ENCODE measurements around the gene KLHL10.

The KLHL10 gene

GRCh38 chr17:41837761-41838538 is at the start of gene KLHL10:
Gene KLHL10 (plus strand): TSS chr17:41837825. CDS start chr17:41837933, 108 bp downstream.
- no peak for DNase-seq

DNA sequence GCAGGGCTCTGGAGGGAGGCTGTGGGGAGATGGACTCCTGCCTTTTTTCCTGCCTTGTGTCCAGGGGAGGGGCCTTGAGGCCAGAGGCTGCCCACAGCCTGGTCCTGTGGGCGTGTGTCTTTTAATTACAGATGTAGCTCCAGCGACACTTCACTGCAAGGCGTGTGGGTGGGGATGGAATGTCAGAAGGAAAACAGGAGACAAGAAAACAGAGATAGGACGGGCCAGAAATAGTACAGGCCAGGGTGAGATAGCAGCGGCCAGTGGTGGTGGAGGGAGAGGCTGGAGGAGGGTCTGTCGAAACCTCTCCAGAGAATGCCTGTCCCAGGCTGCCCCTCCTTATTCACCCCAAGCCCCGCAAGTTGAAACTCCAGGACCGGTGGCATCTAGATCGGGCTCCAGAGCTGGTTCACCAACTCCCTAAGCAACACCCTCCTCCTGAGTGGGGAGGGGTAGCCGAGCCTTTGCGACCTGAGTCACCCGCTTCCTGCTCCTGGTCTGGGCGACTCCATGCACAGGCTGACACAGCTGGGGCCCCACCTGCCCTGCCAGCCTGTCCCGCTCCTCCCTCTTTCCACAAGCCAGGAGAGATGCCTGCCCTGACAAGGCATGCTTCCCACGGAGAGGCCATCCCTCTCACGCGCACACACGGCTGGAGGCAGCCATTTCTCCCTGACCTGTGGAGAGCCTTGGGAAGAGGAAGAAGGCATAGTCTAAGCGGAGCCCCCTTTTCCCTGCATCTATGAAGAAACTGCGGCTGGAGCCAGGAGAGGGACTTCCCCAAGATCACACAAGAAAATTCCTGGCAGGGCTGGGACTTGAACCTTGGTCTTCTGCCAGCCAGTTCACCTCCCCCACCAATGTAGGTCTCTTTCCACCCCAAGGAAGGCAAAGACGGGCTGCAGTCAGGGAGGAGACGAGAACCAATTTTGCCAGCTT is 44.5 kb upstream of the KLHL10 start:
- no peak for DNase-seq

DNA sequence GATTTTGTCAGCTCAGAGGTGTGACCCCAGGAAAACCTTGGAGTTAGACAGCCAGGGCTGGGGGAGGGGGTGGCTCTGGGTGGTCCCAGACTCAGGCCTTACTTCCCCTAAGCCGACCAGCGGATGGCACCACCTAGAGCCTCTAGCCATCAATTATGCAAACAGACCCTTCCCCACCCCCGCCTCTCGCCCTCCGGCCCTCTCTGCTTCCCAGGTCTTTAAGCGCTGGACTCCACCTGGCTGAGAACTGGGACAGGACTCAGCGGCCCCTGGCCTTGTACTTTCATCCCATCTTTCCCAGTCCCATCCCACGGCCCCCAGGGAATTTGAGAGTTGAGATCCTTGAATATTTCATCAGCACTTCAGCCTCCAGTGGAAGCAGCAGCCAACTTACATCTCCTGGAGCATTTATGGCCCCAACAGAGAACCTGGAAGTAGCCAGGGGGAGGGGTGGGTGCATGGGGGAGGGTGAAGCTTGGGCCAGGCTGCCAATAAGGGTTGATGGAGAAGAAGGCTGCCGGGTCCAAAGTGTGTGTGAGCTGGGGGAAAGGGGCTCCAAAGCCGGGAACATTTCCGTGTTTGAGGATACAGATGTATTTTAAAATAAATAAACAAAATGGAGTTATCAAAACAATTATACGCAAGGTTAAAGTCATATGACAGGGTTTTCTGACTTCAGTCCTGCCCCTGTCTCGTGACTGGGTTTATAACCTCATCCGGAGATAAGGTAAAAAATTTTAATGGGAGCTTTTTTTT is 43.7 kb upstream of the KLHL10 start:
- DNase-seq, result no peak

- DNase-seq, result no peak
Observed at GRCh38 chr17:41794540-41794975, 43.1 kb upstream of the KLHL10 start.

DNA sequence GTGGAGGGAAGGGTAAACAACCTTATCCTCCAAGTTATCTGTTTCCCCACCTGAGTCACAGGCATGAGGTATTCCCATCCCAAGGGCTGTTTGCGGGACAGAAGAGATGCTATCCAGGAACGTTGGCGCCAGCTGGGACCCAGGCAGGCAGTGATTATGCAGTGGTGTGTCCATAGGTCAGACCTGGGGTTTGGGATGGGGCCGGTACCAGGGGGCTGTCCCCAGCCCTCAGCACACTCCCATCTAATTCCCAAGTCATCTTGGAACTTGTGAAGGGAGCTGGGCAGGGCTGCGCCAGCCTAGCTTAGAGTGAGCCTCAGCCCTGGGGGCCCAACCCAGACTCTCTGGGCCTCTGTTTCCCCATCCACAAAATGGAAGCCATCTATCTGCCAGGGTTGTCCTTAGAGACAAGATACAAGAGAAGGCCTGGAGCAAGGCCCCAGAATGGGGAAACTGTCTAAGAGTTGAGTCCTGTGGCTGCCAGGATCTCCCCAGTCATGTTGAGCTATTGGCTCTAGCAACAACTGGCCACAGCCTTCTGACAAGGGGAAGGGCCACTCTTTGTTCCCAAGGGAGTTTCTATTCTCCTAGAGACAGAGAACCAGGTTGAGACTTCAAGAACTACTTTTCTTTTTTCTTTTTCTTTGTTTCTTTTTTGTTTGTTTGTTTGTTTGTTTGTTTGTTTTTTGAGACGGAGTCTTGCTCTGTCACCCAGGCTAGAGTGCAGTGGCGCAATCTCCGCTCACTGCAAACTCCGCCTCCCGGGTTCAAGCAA is 41.3 kb upstream of the KLHL10 start:
- no peak for DNase-seq

- DNase-seq, result no peak
Observed at GRCh38 chr17:41797377-41797776, 40.2 kb upstream of the KLHL10 start.

DNA sequence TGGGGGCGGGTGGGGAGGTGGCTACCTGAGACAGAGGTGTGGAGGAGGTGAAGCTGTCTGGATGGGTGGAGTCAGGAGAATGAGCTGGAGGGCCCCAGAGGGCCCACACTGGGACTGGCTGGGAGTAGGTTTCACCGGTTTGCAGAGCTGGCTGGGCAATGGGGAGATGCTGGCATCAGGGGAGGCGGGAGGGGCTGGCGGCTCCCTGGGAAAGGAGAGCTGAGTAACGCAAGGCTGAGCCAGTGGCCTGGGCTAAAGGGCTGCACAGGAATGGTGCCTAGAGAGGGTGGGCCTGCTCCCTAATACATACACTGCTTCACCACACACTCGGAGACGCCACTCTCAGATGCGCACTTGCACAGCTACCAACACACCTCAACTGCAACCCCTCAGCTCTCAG is 38.3 kb upstream of the KLHL10 start:
- DNase-seq, result no peak

GRCh38 chr17:41800601-41801373 is 36.8 kb upstream of the KLHL10 start:
- DNase-seq, result no peak

DNA sequence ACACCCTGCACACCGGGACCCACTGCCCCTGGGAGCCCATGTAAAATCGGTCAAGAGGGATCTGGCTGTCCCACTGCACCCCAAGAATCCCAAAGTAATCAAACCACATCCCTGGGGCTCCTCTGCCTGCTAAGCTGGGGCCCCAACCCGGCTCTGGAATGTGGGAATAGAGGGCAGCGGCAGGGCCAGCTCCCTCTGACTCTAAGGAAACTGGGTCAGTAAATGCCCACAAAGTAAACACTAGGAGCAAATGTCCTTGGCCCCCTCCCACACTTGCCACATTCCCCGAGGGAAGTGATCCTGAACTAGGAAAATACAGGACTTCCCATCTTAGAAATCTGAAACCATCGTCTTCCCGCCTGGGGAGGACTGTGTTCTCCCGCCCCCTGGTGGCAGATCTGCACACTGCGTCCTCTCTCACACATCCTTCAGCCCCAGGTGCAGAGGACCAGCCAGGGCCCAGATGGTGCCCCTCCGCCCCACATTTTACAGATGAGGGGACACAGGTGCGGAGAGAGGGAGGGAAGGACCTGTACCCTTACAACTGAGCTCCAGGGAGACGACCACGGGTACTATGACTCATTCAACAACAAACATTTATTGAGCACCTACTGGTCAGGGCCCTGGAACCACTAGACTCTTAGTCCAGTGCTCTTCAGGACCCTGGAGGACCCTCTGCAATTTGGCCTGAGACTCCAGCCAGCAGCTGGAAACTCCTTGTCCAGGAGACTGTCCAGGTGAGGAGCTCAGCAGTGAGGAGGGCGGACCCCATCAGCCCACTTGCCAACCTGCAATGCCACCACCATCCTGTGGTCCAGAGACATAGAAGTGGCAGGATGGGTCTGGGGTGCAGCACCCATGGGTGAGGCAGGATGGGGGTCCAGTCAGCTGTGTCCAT is 36.0 kb upstream of the KLHL10 start:
- peak; percentile 79 for DNase-seq

DNA sequence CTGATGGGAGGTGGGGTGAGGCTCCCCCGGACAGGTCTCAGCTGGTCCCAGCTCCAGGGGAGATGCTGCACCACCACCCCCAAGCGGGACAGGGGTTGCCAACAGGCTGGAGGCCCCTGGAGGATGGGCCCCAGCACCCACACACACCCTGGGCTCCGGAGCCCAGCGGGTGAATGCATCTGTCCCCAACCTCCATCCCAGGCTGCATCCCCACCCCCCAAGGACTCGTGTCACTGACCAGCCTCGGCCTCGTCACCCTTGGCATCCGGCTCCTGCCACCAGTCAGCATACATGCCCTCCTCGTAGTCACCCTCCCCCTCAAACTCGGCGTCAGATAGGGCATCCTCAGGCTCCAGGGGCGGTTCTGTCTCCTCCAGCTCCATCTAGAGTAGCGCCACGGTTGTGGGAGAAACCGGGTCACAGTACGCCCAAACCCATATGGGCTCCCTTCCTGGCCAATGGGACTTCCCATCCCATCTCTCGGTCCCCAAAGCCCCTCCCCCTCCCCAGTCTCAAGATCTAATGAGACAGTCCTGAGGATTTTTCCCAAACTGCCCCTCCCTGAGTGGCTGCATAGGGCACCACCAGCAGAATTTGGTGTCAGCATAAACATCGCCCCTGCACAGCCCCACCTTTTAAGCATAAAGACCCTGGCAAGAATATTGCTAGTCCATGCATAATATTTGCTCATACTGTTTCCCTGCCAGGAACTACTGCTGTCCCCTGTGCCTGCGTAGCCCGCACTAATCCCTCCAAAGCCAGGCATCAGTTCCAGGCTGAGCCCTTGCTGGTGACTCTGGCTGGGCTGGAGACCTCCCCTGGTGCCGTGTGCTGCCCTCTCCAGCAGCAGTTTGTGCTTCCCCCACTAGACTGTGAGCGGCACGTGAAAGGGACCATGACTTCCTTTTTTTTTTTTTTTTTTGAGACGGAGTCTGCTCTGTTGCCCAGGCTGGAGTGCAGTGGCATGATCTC is 34.3 kb upstream of the KLHL10 start:
- no peak for DNase-seq

DNA sequence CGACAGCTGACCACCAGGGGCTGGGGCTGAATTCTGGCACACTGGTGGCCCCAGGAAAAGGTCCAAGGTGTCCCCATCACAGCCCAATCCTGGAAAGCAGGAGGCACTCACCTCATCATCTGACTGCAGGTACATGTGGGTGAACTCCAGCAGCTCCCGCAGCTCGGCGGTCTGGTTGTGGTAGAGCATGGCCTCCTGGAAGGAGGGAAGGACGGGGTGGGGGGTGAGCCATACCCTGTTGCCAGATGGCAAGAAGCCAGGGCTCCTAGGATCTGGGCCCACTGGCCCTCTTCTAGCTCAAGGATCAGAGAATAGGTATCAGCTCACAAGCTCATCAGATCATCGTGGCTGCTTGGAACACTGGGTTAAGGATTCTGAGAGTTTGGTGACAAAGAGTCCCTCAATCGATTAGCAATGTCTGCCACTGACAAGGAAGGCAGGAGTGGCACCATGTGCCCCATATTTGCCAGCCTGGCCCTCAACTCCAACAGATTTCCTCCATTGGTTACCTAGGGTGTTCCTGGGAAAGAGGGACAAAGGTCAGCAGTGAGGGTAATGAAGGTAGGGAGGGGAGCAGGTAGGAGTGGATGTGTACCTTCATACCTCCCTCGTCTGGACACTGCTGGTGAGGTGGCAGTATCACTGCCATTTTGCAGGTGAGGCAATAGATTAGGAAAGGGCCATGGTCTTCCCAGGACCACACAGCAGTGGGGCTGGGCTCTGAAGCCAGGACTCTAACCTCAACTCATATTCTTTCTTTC is 30.8 kb upstream of the KLHL10 start:
- no peak for DNase-seq

DNA sequence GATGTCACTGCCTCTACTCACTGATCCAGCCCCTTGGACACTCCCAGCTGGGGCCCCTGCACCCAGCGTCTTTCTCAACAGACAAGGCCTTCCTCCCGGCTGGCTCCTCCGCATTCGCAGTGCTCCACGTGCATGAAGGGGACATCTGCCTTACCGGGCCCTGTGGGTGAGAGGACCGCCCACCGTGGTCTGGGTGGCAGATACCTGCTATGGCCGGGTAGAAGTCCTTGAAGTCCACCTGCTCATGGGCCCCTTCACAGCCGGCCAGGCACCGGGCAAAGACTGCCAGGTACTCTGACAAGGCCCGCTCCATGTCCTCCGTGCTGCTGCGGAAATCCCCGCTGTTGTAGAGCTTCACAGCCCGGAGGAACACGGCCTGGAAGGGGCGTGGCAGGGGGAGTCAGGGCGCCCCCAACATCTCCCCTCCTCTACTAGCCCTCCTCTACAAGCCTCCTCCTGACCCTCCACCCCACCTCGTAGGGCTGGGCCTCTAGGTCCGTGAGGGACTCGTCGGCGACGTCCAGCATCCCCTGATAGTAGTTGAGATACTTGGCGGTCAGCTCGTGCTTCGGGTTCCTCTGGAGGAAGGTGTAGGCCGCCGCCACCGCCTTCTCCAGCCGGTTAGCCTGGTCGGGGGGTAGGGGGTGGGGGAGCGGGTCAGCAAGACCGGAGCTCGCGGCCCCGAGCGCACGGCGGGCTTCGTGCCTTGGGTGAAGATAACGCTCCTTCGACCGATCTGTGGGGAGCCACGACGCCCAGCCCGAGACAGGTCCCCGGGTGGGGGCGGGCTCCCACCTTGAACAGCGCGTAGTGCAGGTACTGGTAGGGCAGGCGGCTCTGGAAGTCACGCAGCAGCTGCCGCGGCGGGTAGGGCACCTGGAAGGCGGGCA is 26.7 kb upstream of the KLHL10 start:
- no peak for DNase-seq

DNA sequence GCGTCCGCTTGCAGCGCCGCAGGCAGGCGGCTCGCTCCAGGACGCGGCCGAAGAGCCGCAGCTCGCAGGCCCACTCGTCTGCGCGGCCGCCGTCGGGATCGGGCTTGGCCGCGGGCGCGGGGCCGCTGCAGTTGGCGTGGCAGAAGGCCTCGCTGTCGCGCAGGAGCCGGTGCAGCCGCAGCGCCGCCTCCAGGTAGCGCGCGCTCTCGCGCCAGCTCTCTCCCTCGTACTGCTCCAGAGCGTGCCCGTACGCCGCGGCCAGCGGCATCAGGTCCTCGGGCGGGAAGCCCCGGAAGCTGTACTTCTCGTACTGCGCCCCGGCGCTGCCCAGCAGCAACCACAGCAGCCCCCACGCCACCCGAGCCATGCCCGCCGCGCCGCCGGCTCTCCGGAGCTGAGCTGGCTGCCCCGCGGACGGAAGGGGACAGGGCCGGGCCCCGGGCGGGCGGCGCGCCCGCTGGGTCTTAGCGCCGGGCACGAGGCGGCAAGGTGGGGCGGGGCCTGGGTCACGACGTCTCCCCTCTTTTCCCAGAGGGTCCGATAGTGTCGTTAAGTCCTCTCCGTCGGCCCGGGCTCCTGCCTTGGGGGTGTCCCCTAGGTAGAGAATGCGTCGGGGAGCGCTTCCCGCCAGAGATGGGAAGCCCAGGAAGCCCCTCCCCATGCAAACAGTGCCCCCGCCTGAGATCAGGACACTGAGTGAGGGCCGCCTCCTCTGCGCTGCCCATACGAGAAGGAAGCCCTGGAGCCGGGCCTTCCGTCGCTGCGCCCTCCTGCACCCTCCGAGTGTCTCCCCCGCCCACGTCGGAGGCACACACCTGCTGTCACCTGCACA is 25.9 kb upstream of the KLHL10 start, which contains the start of gene P3H4:
Gene P3H4 (minus strand): TSS at position 401 of the 832 bp plus-strand sequence. CDS start 34 bp downstream, at position 367.
- peak; percentile 67 for DNase-seq

GRCh38 chr17:41812381-41813151 is 25.1 kb upstream of the KLHL10 start, which contains the start of gene FKBP10:
Gene FKBP10 (plus strand): TSS chr17:41813004. CDS start chr17:41813035, 31 bp downstream.
- DNase-seq, result peak; percentile 20

GRCh38 chr17:41813152-41813680 is 24.4 kb upstream of the KLHL10 start:
- no peak for DNase-seq
